PFSK-1 (cell line): Measurements from ENCODE around the gene OR2L3.

ENCODE experiments used
- POLR2AphosphoS5 ChIP-seq: IDR thresholded peaks from 2 replicates; pipeline ENCODE4 v1.6.1; 2012; ENCODE audit warnings: low read depth, mild to moderate bottlenecking, control low read depth, low read length, moderate library complexity
- REST ChIP-seq, 2 experiments: IDR thresholded peaks; 2 replicates each; pipeline versions ENCODE4 v1.6.1 to v1.8.0; 2011 to 2012; ENCODE audit warnings: low read depth in 2 of 2, low read length in 2 of 2, control low read depth in 1 of 2, inconsistent platforms in 1 of 2, mild to moderate bottlenecking in 1 of 2, moderate library complexity in 1 of 2; ENCODE audit not compliant: insufficient read depth in 1 of 2
- SIN3A ChIP-seq: IDR thresholded peaks from 2 replicates; pipeline ENCODE4 v1.6.1; 2012; ENCODE audit warnings: mild to moderate bottlenecking, low read length, moderate library complexity, borderline replicate concordance; ENCODE audit not compliant: insufficient read depth
- TAF1 ChIP-seq: IDR thresholded peaks from 2 replicates; pipeline ENCODE4 v1.6.1; 2012; ENCODE audit warnings: low read length, control low read depth, borderline replicate concordance; ENCODE audit not compliant: insufficient read depth

- TF ChIP-seq SIN3A, result no peak
- no peak for TF ChIP-seq POLR2AphosphoS5
- no peak for TF ChIP-seq TAF1
- no peak for TF ChIP-seq REST (IDR thresholded peaks at IDR 0.05; ENCODE audit: insufficient read depth in 1 of 2, low read depth in 2 of 2, low read length in 2 of 2)
These were observed 8.0 kb downstream of the OR2L3 start for GRCh38 chr1:248054671-248055070.
